Measurements from ENCODE around the gene GDF7.

GRCh38 chr2:20684581-20685063, 17.7 kb downstream of the GDF7 start:
- TF ChIP-seq, protein P1, sequence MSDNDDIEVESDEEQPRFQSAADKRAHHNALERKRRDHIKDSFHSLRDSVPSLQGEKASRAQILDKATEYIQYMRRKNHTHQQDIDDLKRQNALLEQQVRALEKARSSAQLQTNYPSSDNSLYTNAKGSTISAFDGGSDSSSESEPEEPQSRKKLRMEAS (IDR thresholded peaks at IDR 0.05; ENCODE audit: insufficient read depth, insufficient read length): no peak
- TF ChIP-seq, protein P2, sequence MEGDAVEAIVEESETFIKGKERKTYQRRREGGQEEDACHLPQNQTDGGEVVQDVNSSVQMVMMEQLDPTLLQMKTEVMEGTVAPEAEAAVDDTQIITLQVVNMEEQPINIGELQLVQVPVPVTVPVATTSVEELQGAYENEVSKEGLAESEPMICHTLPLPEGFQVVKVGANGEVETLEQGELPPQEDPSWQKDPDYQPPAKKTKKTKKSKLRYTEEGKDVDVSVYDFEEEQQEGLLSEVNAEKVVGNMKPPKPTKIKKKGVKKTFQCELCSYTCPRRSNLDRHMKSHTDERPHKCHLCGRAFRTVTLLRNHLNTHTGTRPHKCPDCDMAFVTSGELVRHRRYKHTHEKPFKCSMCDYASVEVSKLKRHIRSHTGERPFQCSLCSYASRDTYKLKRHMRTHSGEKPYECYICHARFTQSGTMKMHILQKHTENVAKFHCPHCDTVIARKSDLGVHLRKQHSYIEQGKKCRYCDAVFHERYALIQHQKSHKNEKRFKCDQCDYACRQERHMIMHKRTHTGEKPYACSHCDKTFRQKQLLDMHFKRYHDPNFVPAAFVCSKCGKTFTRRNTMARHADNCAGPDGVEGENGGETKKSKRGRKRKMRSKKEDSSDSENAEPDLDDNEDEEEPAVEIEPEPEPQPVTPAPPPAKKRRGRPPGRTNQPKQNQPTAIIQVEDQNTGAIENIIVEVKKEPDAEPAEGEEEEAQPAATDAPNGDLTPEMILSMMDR (IDR thresholded peaks at IDR 0.05; ENCODE audit: extremely low read depth in 1 of 2, insufficient read depth in 1 of 2, low read depth in 1 of 2, low read length in 2 of 2): no peak
- TF ChIP-seq POLR2AphosphoS5 (IDR thresholded peaks at IDR 0.05; ENCODE audit: insufficient read depth, low read depth, low read length): no peak
- no peak for TF ChIP-seq POLR2A (IDR thresholded peaks at IDR 0.05; ENCODE audit: low read depth, low read length)
- TF ChIP-seq JUN (IDR thresholded peaks at IDR 0.05; ENCODE audit: borderline replicate concordance, insufficient read depth, insufficient read length, low read depth): no peak
- no peak for TF ChIP-seq GATA2 (IDR thresholded peaks at IDR 0.05; ENCODE audit: insufficient read depth, insufficient read length, low read depth, low read length)
